SIG-M5 treated with dmso at 0.1 percent for 504 hours (cell line): ENCODE data around the gene ACE2.

Experiments
- DNase-seq: peaks from one replicate; lab custom pipeline; 2025; ENCODE audit not compliant: unreplicated experiment; lab: John Stamatoyannopoulos, UW

Gene ACE2

DNA sequence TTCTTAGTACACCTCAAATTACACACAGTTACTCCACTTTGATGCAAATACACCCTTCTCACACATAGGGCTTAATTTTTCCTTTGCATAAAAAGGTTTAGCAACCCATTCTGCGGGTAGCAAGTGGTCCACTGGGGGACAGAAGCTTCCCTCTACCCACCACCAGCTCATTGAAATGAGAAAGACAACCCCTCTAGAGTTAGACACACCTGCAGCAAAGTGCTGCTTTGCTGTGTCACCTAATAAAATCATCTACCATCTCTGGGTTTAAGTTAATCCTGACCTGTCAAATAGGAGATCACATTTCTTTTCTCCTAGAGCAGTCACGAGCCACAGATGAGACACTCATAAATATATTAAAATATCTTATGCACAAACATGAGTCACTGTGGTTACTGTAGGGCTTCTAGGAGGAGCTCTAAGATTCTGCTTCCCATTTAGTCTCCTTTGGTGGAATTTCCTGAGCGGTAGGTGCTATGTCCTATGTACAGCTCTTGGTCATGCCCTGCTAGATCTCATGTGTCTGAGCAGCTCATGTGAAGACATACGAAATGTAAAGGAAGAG is 88.3 kb downstream of the ACE2 start:
- no peak for DNase-seq

DNA sequence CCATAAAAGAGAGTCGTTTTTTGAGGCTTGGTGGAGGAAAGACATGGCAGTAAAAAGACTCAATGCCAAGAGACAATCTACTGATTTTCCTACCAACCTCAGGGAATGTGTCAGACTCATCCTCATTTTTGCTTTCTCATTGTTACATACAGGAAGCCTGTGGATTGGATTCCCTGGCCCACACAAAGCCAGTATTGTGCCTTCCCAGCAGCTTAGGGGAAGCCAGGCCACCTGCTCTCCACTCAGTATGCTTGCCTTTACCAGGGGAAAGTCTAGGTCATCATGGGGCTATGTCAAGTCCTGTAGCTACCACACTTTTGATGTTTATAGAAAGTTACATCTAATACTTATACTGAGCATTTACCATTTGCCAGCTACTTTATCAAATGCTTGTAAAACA is 89.2 kb downstream of the ACE2 start:
- no peak for DNase-seq
